ENCODE measurements around the gene VCX2. TPM values are rescaled to one million over a fixed set of nuclear protein-coding genes. Genes with fewer than 3 reads are reported as not detected.

VCX2 gene
- total RNA-seq, 1 experiment from 2014 or later, result not detected

DNA sequence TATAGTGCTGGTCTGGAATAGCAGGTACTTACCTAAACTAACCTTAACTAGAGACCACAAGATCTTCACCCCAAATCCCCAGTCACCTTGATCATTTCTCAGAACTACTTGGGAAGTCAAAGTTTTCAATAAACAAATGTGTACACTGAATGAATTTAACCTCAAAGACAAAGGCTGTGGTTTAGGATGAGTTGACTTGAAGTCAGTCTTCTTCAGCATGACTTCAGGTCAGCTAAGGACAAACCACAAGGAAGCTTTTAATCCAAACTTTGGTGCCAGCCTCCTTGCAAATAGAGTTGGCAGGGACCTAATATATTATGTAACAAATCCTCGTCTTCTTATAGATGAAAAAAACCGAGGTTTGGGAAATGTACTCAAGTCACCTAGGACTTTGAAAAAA, 21.2 kb upstream of the VCX2 start:
- ChIA-PET POLR2A (ENCODE audit: low non-redundant PET) (no interaction called here), CTCF (no interaction called here)
- TF ChIP-seq CTCF (conservative IDR thresholded peaks at IDR 0.05; ENCODE audit: low read depth, low read length) (no peak), EZH2 (IDR thresholded peaks at IDR 0.05; ENCODE audit: borderline replicate concordance, low read depth, low read length, poor library complexity, severe bottlenecking) (no peak)
- Histone ChIP-seq H3K4me3 (ENCODE audit: low read depth, low read length, poor library complexity, severe bottlenecking) (no peak overlapping the region), H3K27me3 (replicated peaks; ENCODE audit: insufficient read depth, low read depth, low read length, poor library complexity) (no peaks in the 10 kb centered on the region), H3K36me3 (ENCODE audit: insufficient read depth, low read length, poor library complexity, severe bottlenecking) (no peaks in the 10 kb centered on the region), H3K27ac (ENCODE audit: low read depth, low read length, poor library complexity, severe bottlenecking) (no peak overlapping the region), H3K9me3 (ENCODE audit: low read depth, low read length, poor library complexity, severe bottlenecking) (no peaks in the 10 kb centered on the region), H3K4me1 (ENCODE audit: insufficient read depth, low read length, poor library complexity, severe bottlenecking) (no peaks in the 10 kb centered on the region)
- no peak for DNase-seq (ENCODE audit: low spot score)
- no TSS peak for BruUV-seq (replicated peaks)
- intact Hi-C loops (cut with micrococcal nuclease; ENCODE audit: unreplicated experiment), result no loop called here

DNA sequence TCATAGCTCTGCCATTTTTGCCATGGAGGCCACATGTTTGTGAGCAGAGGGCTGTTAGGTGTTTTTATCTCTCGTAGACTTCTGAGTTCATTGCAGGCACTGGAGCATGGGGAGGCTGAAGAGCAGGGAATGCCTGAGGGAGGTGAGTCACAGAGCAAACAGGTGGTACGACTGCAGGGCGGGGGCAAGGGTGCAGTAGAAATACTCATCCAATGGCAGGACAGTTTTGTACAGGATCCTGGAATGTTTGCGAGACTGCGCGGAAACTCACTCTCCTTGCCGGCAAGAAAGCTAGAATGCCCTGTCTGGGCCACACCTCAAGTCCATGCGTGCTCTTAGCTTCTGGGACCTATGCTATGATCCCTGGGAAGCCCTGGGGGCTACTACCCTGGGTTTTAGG, 20.0 kb upstream of the VCX2 start:
- Histone ChIP-seq H3K4me1 (ENCODE audit: insufficient read depth, low read length, poor library complexity, severe bottlenecking) (no peaks in the 10 kb centered on the region), H3K36me3 (ENCODE audit: insufficient read depth, low read length, poor library complexity, severe bottlenecking) (no peaks in the 10 kb centered on the region), H3K9me3 (ENCODE audit: low read depth, low read length, poor library complexity, severe bottlenecking) (no peaks in the 10 kb centered on the region), H3K27me3 (replicated peaks; ENCODE audit: insufficient read depth, low read depth, low read length, poor library complexity) (no peaks in the 10 kb centered on the region), H3K4me3 (ENCODE audit: low read depth, low read length, poor library complexity, severe bottlenecking) (no peak overlapping the region), H3K27ac (ENCODE audit: low read depth, low read length, poor library complexity, severe bottlenecking) (no peak overlapping the region)
- no peak for DNase-seq (ENCODE audit: low spot score)
- TF ChIP-seq CTCF (conservative IDR thresholded peaks at IDR 0.05; ENCODE audit: low read depth, low read length) (no peak), EZH2 (IDR thresholded peaks at IDR 0.05; ENCODE audit: borderline replicate concordance, low read depth, low read length, poor library complexity, severe bottlenecking) (no peak)
- CTCF ChIA-PET, result no interaction called here
- POLR2A ChIA-PET (ENCODE audit: low non-redundant PET), result no interaction called here
- intact Hi-C loops (cut with micrococcal nuclease; ENCODE audit: unreplicated experiment), result no loop called here
- no TSS peak for BruUV-seq (replicated peaks)

DNA sequence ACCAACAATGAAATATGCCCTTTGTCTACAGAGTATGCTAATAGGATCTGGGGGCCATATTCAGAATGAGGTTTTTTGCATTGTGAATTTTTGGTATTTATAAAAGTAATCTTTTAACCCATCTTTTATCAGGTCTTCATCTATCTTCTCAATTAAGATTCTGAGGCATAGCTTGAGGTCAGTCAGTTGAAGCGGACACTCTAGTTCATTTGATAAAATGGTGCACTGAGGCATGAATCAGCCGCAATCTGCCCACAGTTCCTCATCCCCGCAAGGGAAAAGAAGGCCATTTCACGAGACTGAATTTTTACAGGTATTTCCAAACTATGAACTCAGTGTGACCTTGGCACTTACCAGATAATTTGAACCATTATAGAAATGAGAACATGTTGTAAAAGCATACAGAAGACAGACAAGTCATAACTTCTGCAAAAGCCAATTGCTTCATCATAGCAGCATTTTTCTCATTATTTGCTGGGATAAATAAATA, 19.3 kb upstream of the VCX2 start:
- H3K4me3 ChIP-seq (ENCODE audit: low read depth, low read length, poor library complexity, severe bottlenecking), result no peak overlapping the region
- no peaks in the 10 kb centered on the region for H3K4me1 ChIP-seq (ENCODE audit: insufficient read depth, low read length, poor library complexity, severe bottlenecking)
- no peaks in the 10 kb centered on the region for H3K27me3 ChIP-seq (replicated peaks; ENCODE audit: insufficient read depth, low read depth, low read length, poor library complexity)
- intact Hi-C loops (cut with micrococcal nuclease; ENCODE audit: unreplicated experiment), result no loop called here
- H3K9me3 ChIP-seq (ENCODE audit: low read depth, low read length, poor library complexity, severe bottlenecking), result no peaks in the 10 kb centered on the region
- no peaks in the 10 kb centered on the region for H3K36me3 ChIP-seq (ENCODE audit: insufficient read depth, low read length, poor library complexity, severe bottlenecking)
- no TSS peak for BruUV-seq (replicated peaks)
- H3K27ac ChIP-seq (ENCODE audit: low read depth, low read length, poor library complexity, severe bottlenecking), result no peak overlapping the region
- TF ChIP-seq CTCF (conservative IDR thresholded peaks at IDR 0.05; ENCODE audit: low read depth, low read length), result no peak
- no peak for TF ChIP-seq EZH2 (IDR thresholded peaks at IDR 0.05; ENCODE audit: borderline replicate concordance, low read depth, low read length, poor library complexity, severe bottlenecking)
- ChIA-PET POLR2A (ENCODE audit: low non-redundant PET) (no interaction called here), CTCF (no interaction called here)
- DNase-seq (ENCODE audit: low spot score), result no peak

Data from A673 (cell line).